A549 (cell line): Measurements from ENCODE around the gene LMF1.

Experiments used
- CHD4 ChIP-seq: fragments of 200-600 bp; sonication (generic); IDR thresholded peaks from 2 replicates; pipeline ENCODE4 v1.6.1; 2016; ENCODE audit warnings: antibody characterized with exemption, mild to moderate bottlenecking, borderline replicate concordance
- PHF8 ChIP-seq: fragments of 200-600 bp; sonication (generic); IDR thresholded peaks from 2 replicates; pipeline ENCODE4 v1.6.1; 2016; ENCODE audit warnings: low read depth, mild to moderate bottlenecking, antibody characterized with exemption, moderate library complexity, borderline replicate concordance
- TF ChIP-seq, protein P1 (sequence below): fragments of >200 bp; sonication (Bioruptor Twin); formaldehyde crosslinking; IDR thresholded peaks from 3 replicates; pipeline ENCODE4 v1.5.1; 2016
- TF ChIP-seq, protein P2 (sequence below): IDR thresholded peaks from 2 replicates; pipeline ENCODE4 v1.6.1; 2012

DNA sequence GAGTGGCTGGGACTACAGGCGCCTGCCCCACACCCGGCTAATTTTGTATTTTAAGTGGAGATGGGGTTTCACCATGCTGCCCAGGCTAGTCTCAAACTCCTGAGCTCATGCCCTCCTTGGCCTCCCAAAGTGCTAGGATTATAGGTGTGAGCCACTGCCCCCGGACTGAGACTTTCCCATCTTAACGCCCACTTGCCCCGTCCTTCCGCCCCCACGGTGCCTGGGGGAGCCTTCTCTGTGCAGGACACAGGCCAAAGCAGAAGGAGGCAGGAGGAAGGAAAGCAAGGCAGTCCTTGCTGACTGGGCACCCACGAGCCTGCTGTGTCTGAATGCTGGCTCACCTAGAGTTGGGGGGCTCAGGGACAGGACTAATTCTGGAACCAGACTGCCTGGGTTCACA, 152.7 kb downstream of the LMF1 start:
- TF ChIP-seq, protein P1, sequence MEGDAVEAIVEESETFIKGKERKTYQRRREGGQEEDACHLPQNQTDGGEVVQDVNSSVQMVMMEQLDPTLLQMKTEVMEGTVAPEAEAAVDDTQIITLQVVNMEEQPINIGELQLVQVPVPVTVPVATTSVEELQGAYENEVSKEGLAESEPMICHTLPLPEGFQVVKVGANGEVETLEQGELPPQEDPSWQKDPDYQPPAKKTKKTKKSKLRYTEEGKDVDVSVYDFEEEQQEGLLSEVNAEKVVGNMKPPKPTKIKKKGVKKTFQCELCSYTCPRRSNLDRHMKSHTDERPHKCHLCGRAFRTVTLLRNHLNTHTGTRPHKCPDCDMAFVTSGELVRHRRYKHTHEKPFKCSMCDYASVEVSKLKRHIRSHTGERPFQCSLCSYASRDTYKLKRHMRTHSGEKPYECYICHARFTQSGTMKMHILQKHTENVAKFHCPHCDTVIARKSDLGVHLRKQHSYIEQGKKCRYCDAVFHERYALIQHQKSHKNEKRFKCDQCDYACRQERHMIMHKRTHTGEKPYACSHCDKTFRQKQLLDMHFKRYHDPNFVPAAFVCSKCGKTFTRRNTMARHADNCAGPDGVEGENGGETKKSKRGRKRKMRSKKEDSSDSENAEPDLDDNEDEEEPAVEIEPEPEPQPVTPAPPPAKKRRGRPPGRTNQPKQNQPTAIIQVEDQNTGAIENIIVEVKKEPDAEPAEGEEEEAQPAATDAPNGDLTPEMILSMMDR: no peak
- no peak for TF ChIP-seq PHF8
- TF ChIP-seq, protein P2, sequence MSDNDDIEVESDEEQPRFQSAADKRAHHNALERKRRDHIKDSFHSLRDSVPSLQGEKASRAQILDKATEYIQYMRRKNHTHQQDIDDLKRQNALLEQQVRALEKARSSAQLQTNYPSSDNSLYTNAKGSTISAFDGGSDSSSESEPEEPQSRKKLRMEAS: no peak
- no peak for TF ChIP-seq CHD4
